Measurements from ENCODE around the gene DPH5. TPM values are rescaled to one million over a fixed set of nuclear protein-coding genes. Genes with fewer than 3 reads are reported as not detected.

DPH5 gene
- polyA plus RNA-seq, 1 donor: 39.0 TPM

- H3K36me3 ChIP-seq (ENCODE audit: control insufficient read depth, insufficient read depth, low read length): no peaks in the 10 kb centered on the region
- no peaks in the 10 kb centered on the region for H3K9me3 ChIP-seq (ENCODE audit: control insufficient read depth, low read depth, low read length)
- no peaks in the 10 kb centered on the region for H3K27me3 ChIP-seq (ENCODE audit: control insufficient read depth, insufficient read depth, low read length)
- WGBS (ENCODE audit: insufficient coverage, low lambda C conversion rate): 100% methylated on average over 2 of the region's 6 CpGs
- H3K27ac ChIP-seq (ENCODE audit: low read length): no peak overlapping the region
- no peak for DNase-seq
- H3K4me3 ChIP-seq (ENCODE audit: low read length): no peak overlapping the region
- no peaks in the 10 kb centered on the region for H3K4me1 ChIP-seq (ENCODE audit: control insufficient read depth, insufficient read depth, low read length)
These were observed 34.5 kb upstream of the DPH5 start for GRCh38 chr1:101059945-101060542.

DNA sequence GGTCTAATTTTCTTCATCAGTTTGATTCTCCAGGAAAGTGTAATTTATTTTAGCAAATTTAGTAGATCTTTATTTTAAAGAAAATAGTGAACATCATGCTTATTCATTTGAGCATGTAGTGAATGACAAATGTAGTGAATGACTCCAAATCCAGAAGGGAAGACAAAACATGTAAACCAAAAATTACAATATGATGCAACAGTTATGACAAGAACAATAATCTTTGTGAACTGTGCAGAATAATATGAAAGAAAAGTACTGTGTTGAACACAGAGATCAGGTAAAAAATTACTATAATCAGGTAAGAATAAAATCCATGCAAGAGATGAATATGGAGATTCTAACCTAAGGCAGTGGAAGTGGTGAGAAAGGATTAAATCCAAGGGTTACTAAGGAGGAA lies 30.0 kb upstream of the DPH5 start:
- Histone ChIP-seq H3K4me3 (ENCODE audit: low read length) (no peak overlapping the region), H3K27ac (ENCODE audit: low read length) (no peak overlapping the region), H3K36me3 (ENCODE audit: control insufficient read depth, insufficient read depth, low read length) (no peaks in the 10 kb centered on the region), H3K9me3 (ENCODE audit: control insufficient read depth, low read depth, low read length) (no peaks in the 10 kb centered on the region), H3K4me1 (ENCODE audit: control insufficient read depth, insufficient read depth, low read length) (no peaks in the 10 kb centered on the region), H3K27me3 (ENCODE audit: control insufficient read depth, insufficient read depth, low read length) (no peaks in the 10 kb centered on the region)
- no peak for DNase-seq

GRCh38 chr1:101051688-101052638 lies 26.4 kb upstream of the DPH5 start:
- Histone ChIP-seq H3K36me3 (ENCODE audit: control insufficient read depth, insufficient read depth, low read length) (no peaks in the 10 kb centered on the region), H3K9me3 (ENCODE audit: control insufficient read depth, low read depth, low read length) (no peaks in the 10 kb centered on the region), H3K4me3 (ENCODE audit: low read length) (no peak overlapping the region), H3K27ac (ENCODE audit: low read length) (no peak overlapping the region), H3K4me1 (ENCODE audit: control insufficient read depth, insufficient read depth, low read length) (no peaks in the 10 kb centered on the region), H3K27me3 (ENCODE audit: control insufficient read depth, insufficient read depth, low read length) (no peaks in the 10 kb centered on the region)
- DNase-seq: no peak
- 69% methylated on average over 2 of the region's 3 CpGs for WGBS (ENCODE audit: insufficient coverage, low lambda C conversion rate)

GRCh38 chr1:101050869-101051268 lies 25.3 kb upstream of the DPH5 start:
- no peaks in the 10 kb centered on the region for H3K27me3 ChIP-seq (ENCODE audit: control insufficient read depth, insufficient read depth, low read length)
- no peaks in the 10 kb centered on the region for H3K4me1 ChIP-seq (ENCODE audit: control insufficient read depth, insufficient read depth, low read length)
- H3K9me3 ChIP-seq (ENCODE audit: control insufficient read depth, low read depth, low read length): no peaks in the 10 kb centered on the region
- 100% methylated on average over 1 of the region's 2 CpGs for WGBS (ENCODE audit: insufficient coverage, low lambda C conversion rate)
- H3K27ac ChIP-seq (ENCODE audit: low read length): no peak overlapping the region
- DNase-seq: no peak
- H3K36me3 ChIP-seq (ENCODE audit: control insufficient read depth, insufficient read depth, low read length): no peaks in the 10 kb centered on the region
- H3K4me3 ChIP-seq (ENCODE audit: low read length): no peak overlapping the region

GRCh38 chr1:101044749-101045148 lies 19.2 kb upstream of the DPH5 start:
- H3K27me3 ChIP-seq (ENCODE audit: control insufficient read depth, insufficient read depth, low read length): no peaks in the 10 kb centered on the region
- no peak overlapping the region for H3K4me3 ChIP-seq (ENCODE audit: low read length)
- H3K4me1 ChIP-seq (ENCODE audit: control insufficient read depth, insufficient read depth, low read length): no peaks in the 10 kb centered on the region
- peaks cover 8% of the 10 kb centered on the region for H3K9me3 ChIP-seq (ENCODE audit: control insufficient read depth, low read depth, low read length)
- DNase-seq: peak; percentile 15 to 43
- H3K36me3 ChIP-seq (ENCODE audit: control insufficient read depth, insufficient read depth, low read length): no peaks in the 10 kb centered on the region
- H3K27ac ChIP-seq (ENCODE audit: low read length): no peak overlapping the region

DNA sequence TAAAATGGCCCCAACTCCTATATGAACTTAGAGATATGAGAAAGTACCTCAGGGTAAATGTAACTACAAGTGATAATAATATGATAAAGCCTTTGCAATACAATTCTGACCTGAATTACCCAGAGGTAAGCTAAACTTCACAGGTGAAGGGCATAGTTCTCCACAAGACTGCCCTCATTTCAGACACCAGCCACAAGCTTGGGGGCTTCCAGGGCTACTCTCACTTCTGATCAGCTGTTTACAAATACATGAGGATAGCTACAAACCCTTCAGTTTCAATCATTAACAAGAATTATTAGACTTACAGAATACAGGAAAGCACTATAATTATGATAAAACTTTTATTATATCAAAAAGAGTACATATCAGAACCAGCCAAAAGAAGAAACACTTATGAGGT lies 18.7 kb upstream of the DPH5 start:
- H3K4me1 ChIP-seq (ENCODE audit: control insufficient read depth, insufficient read depth, low read length): no peaks in the 10 kb centered on the region
- H3K9me3 ChIP-seq (ENCODE audit: control insufficient read depth, low read depth, low read length): peaks cover 10% of the 10 kb centered on the region
- no peaks in the 10 kb centered on the region for H3K27me3 ChIP-seq (ENCODE audit: control insufficient read depth, insufficient read depth, low read length)
- H3K4me3 ChIP-seq (ENCODE audit: low read length): no peak overlapping the region
- DNase-seq: peak in 1 of 2 donors; percentile 8
- no peaks in the 10 kb centered on the region for H3K36me3 ChIP-seq (ENCODE audit: control insufficient read depth, insufficient read depth, low read length)
- H3K27ac ChIP-seq (ENCODE audit: low read length): no peak overlapping the region

DNA sequence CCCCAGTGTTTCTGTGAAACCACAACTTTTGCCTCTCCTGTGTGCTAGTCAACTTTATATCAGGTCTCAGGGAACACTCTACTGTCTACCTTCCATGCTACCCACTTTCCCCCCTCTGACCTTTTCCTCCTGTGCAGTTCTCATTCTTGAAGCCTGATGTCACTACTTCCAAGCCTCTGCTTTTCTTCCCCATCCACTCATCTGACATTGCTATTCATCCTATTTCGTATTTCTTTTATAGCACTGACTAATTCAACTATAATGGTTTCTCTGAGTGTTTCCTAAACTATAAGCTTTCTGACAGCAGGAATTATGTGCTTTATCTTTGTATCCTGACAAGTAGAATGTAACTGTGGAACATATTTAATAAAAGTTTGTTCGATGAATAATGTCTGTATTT lies 18.2 kb upstream of the DPH5 start:
- H3K36me3 ChIP-seq (ENCODE audit: control insufficient read depth, insufficient read depth, low read length): no peaks in the 10 kb centered on the region
- H3K4me3 ChIP-seq (ENCODE audit: low read length): no peak overlapping the region
- DNase-seq: peak in 1 of 2 donors; percentile 16
- peaks cover 10% of the 10 kb centered on the region for H3K9me3 ChIP-seq (ENCODE audit: control insufficient read depth, low read depth, low read length)
- no peak overlapping the region for H3K27ac ChIP-seq (ENCODE audit: low read length)
- 100% methylated on average over 2 of the region's 2 CpGs for WGBS (ENCODE audit: insufficient coverage, low lambda C conversion rate)
- H3K4me1 ChIP-seq (ENCODE audit: control insufficient read depth, insufficient read depth, low read length): no peaks in the 10 kb centered on the region
- H3K27me3 ChIP-seq (ENCODE audit: control insufficient read depth, insufficient read depth, low read length): no peaks in the 10 kb centered on the region

GRCh38 chr1:101041300-101041699 lies 15.7 kb upstream of the DPH5 start:
- DNase-seq: no peak
- Histone ChIP-seq H3K9me3 (ENCODE audit: control insufficient read depth, low read depth, low read length) (peaks cover 10% of the 10 kb centered on the region), H3K4me1 (ENCODE audit: control insufficient read depth, insufficient read depth, low read length) (no peaks in the 10 kb centered on the region), H3K27me3 (ENCODE audit: control insufficient read depth, insufficient read depth, low read length) (no peaks in the 10 kb centered on the region), H3K36me3 (ENCODE audit: control insufficient read depth, insufficient read depth, low read length) (no peaks in the 10 kb centered on the region), H3K4me3 (ENCODE audit: low read length) (no peak overlapping the region), H3K27ac (ENCODE audit: low read length) (no peak overlapping the region)
- WGBS (ENCODE audit: insufficient coverage, low lambda C conversion rate): no CpG with 5 or more reads among the region's 1 CpG

GRCh38 chr1:101040666-101041065 lies 15.1 kb upstream of the DPH5 start:
- Histone ChIP-seq H3K36me3 (ENCODE audit: control insufficient read depth, insufficient read depth, low read length) (no peaks in the 10 kb centered on the region), H3K27ac (ENCODE audit: low read length) (no peak overlapping the region), H3K4me1 (ENCODE audit: control insufficient read depth, insufficient read depth, low read length) (no peaks in the 10 kb centered on the region), H3K9me3 (ENCODE audit: control insufficient read depth, low read depth, low read length) (peaks cover 10% of the 10 kb centered on the region), H3K4me3 (ENCODE audit: low read length) (no peak overlapping the region), H3K27me3 (ENCODE audit: control insufficient read depth, insufficient read depth, low read length) (no peaks in the 10 kb centered on the region)
- WGBS (ENCODE audit: insufficient coverage, low lambda C conversion rate): no CpG with 5 or more reads among the region's 2 CpGs
- no peak for DNase-seq

DNA sequence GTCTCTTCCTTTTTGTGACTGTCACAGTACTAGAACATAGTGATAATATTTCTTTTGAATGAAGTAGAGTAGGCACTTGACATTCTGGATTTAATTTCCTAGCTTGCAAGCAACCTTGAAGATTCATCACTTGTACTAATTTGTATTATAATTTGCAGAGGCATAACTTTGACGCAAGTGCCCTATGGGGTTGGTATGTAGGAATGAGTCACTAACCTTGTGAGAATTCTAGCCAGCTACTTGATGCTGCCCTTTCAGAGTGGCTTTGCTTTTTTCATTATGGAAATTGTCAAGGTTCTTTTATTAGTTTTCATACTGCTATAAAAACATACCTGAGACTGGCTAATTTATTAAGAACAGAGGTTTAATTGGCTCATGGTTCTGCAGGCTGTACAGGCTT lies 13.7 kb upstream of the DPH5 start:
- no peaks in the 10 kb centered on the region for H3K27me3 ChIP-seq (ENCODE audit: control insufficient read depth, insufficient read depth, low read length)
- H3K9me3 ChIP-seq (ENCODE audit: control insufficient read depth, low read depth, low read length): peaks cover 10% of the 10 kb centered on the region
- no peaks in the 10 kb centered on the region for H3K4me1 ChIP-seq (ENCODE audit: control insufficient read depth, insufficient read depth, low read length)
- DNase-seq: no peak
- no peaks in the 10 kb centered on the region for H3K36me3 ChIP-seq (ENCODE audit: control insufficient read depth, insufficient read depth, low read length)
- H3K27ac ChIP-seq (ENCODE audit: low read length): no peak overlapping the region
- H3K4me3 ChIP-seq (ENCODE audit: low read length): no peak overlapping the region
- WGBS (ENCODE audit: insufficient coverage, low lambda C conversion rate): no CpG with 5 or more reads among the region's 1 CpG

DNA sequence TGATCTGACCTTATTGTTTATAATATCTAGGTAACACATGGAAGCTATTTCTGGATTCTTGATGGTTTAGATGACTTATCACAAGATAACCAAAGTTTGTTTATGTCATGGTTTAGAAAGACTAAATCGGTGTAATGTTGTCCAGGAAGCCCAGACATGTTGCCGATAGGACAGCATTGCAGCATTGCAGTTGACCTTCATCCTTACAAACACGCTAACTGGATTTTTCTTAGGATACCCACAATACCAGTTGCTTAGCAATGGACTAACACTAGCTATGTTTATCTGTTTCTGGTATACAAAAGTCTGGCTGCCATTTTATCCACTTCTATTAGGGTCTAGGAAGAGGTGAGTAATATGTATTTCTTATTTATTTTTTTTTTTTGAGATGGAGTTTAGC lies 11.7 kb upstream of the DPH5 start:
- DNase-seq: no peak
- H3K27ac ChIP-seq (ENCODE audit: low read length): no peak overlapping the region
- 100% methylated on average over 1 of the region's 3 CpGs for WGBS (ENCODE audit: insufficient coverage, low lambda C conversion rate)
- no peak overlapping the region for H3K4me3 ChIP-seq (ENCODE audit: low read length)
- peaks cover 10% of the 10 kb centered on the region for H3K9me3 ChIP-seq (ENCODE audit: control insufficient read depth, low read depth, low read length)
- no peaks in the 10 kb centered on the region for H3K36me3 ChIP-seq (ENCODE audit: control insufficient read depth, insufficient read depth, low read length)
- H3K27me3 ChIP-seq (ENCODE audit: control insufficient read depth, insufficient read depth, low read length): no peaks in the 10 kb centered on the region
- H3K4me1 ChIP-seq (ENCODE audit: control insufficient read depth, insufficient read depth, low read length): no peaks in the 10 kb centered on the region
